ENCODE data around the gene DPT.

The DPT gene

DNA sequence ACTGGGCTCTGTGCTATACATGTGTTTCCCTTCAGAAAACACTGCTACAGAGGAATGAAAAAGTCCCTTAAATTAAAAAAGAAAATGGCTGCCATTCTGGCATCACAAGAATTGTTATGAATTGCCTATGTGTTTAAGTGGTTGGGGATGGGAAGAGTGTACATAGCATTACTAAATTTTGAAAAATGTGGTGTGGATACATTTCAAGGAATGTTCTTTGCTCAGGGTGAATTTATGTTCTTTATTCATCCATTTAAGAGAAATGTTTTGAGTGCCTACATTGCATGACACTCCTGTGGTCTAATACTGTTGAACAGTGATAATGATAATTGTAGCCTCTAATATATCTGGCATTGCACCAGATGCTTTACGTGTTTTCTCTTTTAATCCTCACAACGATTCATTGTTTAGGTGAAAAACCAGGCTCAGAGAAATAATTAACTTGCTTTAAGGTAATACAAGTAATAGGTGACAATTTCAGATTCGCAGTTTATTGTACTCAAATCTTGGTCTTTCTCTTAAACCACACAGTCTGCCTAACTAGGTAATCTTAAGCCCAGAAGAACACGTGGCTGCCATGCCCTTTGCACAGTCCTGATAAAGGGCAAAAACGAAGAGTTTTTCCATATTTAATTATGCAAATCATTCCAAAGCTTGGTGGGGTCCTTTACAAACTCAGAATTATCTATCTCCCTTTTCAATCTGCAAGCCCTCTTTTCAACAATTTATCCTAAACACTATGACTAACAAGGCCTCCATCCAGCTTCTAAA is 31.5 kb downstream of the DPT start:
- DNase-seq = no peak

DNA sequence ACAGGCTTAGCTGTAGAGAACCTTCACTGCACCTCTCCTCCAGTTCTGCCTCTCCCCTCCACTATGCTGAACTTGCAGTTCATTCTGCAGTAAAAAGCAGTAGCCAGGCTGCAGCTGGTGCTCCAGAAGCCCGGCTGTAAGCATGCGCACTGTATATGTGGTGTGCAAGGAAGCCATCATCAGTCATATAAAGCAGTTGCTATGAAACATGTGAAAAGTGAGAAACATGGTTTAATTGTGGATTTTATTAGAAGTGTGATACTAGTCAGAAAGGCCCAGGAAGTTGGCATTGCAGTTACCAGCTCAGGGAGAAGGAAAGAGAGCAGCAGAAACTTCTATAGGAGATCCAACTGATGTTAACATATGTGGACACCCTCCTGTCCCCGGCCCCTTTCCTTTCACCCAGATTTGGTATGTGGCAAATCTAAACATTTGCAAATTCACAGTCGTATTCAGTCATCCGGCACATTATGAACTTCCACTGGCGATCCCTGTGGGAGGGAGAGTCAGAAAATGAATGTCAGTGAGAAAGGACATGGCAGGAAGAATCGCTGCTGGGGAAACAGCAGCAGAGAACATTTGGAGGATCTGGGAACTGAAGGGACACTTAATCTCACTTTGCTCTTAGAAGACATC is 32.8 kb downstream of the DPT start:
- no peak for DNase-seq

DNA sequence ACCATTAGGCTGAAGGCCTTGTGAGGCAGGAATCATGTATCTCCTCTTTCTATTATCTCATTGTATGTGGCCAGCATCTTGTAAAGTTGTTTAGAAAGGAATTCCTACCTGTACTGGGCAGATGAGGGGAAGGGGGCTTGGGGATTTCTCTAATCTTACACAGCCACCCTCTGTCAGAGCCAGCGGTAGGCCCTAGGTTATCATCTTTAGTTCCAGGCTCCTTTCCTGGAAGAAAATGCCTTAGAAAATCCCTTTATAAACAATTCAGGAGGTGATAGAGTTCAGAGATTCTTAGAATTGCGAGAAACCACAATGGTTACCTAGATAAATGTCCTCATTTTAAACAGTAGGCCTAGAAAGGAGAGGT is 35.2 kb downstream of the DPT start:
- DNase-seq = no peak

- no peak for DNase-seq
These were observed 35.7 kb downstream of the DPT start for GRCh38 chr1:168693197-168693871.

GRCh38 chr1:168692472-168692871 is 36.5 kb downstream of the DPT start:
- no peak for DNase-seq

DNA sequence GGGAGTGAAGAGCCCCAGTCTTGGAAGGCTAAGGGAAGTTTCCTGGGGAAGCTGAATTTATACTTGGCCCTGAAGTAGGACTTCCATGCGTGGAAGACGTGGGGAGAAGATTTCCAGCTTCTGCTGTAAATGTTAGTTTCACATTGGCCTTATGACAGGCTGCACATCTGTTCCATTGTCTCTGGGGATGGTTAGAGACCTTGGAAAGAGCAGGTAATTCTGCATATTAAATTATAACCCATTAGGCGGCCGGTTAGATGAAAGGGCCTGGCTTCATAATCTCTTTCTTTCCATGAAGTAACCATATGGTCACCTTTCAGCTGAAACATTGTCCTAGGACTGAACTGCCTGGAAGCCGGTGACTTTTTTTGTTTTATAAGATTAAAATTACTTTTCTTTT is 37.5 kb downstream of the DPT start:
- DNase-seq = no peak

DNA sequence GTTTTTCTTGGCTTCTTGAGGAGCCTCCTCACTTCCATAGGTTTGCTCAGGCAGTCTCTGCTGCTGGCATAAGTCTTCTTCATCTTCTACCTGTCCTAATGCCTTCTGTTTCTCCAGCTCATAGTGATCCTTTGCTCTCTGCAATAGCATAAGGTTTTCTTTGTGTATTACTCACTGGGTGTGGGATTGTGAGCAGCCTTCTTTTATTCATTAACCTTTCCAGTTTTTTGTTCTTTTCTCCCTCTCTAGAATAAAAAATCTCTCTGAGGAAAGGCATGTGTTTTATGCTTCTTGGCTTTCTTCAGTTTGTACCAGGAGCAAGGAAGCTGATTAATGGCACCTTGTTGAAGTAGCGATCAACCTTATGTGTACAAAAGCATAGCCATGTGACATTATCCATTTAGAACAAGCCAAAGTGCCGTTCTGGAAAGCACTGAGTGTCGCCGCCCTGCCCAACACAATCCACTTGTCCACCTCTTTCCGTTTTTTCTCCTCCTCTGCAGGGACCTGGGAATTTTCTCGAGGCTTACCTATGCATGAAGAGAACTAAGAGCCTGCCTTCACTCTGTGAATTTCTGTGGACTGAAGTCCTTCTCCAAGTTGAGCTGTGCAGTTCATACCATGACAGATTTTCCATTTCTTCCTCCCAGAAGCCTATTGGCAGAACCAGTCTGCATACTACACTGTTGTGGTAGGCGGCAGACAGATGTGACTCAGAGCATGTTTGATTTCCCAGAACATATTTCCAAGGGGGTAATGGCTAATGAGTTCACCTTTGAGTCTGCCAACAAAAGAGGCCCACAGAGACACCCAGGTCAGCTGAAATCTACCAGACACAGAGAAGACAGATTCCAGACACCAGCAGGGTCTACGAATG is 39.0 kb downstream of the DPT start:
- no peak for DNase-seq

DNA sequence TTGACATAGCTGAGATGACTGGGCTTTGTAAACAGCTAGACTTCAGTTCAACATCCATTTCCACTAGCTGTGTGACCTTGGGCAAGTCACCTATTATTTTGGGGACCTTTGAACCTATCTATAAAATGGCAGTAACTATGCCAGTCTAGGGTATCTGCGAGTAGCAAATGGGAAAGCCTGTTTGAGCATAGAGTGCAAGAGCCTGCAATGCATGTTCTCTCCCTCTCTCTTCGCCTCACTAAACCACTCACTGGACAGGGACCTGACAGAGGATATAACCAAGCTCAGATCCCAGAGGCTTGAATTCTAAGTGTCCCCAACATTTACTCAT is 39.7 kb downstream of the DPT start:
- DNase-seq = no peak

GRCh38 chr1:168688644-168689326 is 40.2 kb downstream of the DPT start:
- DNase-seq = no peak

GRCh38 chr1:168687816-168688215 is 41.2 kb downstream of the DPT start:
- no peak for DNase-seq

GRCh38 chr1:168686666-168687065 is 42.3 kb downstream of the DPT start:
- no peak for DNase-seq

DNA sequence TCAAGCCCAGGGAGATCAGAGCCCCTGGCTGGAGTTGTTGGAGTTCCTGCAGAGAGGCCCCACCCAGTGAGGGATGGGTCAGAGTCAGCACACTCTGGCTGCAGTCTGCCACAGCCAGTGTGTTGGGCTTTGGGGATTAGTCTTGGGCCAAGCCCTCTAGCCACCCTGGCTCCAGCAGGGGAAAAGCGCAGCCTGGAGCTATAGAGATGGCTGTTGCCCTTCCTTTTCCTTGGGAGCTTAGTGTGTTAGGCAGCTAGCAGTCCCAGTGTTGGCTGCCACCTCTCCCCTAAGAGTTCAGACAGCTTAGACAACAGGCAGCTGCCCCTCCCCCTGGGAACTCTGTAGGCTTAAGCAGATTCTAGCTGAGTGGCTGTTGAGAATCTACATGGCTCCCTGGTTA is 45.1 kb downstream of the DPT start:
- DNase-seq = no peak

DNA sequence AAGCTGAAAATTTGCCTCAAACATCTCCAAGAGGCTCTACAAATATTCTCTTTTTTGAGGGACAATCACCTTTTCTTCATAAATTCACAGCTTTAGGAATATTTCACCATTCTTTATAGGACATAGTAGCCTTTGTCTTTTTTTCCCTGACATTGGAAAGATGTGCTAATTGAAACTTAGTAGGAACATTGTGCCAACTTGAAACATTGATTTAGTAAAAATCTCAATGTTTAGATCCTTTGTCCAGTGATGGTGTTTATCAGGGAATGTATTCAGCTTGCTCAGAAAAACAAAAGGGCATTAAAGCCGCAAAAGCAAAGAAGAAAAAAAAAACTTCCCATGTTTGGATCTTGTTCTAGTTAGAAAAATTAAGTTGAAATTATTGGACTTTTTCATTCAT is 52.1 kb downstream of the DPT start:
- no peak for DNase-seq

DNA sequence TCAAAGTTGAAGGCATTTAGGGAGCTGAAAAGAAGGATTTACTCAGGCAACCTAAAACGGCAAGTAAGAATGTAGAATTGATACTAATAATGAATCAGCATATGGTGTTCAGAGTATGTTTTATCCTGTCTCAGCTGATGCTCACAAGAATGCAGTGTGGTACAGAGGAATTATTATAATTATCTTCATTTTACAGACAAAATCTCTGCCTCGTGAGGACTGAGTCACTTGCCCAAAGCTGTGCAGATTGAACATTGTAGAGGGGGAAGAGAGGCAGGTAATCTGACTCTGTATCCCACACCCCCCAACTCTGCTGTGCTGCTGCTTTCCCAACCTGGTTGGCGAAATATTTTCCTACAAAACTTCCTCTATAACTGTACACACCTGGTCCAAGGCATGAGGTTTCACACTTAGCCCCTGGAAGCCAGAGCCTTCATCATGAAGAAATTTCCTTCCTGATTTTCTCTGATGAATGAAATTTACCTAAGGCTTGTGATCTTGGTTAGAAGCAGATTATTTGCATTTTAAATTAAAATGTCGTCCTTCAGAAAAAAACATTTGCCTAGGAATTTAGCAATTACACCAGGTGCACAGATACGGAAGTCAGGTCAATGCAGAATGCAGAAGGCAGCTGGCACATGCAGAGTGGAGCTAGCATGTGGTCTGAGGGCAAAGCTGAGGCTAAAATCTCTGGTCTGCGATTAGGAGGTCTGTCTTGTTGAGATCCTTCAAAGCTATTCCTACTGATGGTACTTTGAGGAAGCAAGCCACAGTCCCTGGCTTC is 52.8 kb downstream of the DPT start:
- DNase-seq = no peak

- no peak for DNase-seq
These were observed 54.9 kb downstream of the DPT start for GRCh38 chr1:168673974-168674683.

- DNase-seq = no peak
These were observed 56.7 kb downstream of the DPT start for GRCh38 chr1:168672278-168672677.

GRCh38 chr1:168671782-168672181 is 57.2 kb downstream of the DPT start:
- DNase-seq = no peak

DNA sequence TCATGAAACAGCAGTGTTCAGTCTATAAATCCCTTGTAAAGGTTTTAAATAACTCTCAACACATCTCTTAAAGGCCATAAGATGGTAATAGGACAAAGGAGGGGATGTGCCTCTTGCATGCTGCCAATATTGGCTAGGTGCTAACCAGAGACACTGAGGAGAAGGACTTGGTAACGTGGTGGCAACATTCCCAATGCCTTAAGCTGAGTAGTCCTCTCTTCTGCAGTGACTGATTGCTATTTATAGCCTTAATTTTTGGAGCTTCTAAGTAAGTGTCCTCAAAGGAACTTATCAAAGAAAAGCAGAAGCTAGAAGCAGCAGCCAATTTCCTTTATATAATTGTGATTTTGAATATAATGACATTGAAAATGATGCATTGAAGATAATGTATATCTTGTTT is 63.0 kb downstream of the DPT start:
- no peak for DNase-seq

DNA sequence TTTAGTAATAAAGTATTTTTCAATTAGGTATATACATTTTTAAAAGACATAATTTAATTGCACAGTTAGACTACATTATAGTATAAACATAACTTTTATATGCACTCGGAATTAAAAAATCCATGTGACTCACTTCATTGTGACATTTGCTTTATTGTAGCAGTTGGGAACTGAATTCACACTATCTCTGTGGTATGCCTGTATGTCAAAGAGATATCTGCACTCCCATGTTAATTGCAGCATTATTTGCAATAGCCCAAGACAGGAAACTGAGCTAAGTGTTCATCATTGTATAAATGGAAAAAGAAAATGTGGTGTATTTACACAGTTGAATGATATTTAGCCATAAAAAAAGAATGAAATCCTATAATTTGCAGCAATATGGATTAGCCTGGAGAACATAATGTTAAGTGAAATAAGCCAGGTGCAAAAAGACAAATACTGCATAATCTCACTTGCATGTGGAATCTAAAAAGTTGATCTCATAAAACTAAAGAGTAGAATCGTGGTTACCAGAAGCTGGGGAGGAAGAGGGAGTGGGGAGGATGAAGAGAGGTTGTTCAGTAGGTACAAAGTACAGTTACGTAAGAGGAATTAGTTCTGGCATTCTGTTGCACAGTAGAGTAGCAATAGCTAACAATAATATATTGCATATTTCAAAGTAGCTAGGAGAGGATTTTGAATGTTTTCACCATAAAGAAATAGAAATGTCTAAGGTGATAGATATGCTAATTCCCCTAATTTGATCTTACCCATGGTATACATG is 64.8 kb downstream of the DPT start:
- no peak for DNase-seq

DNA sequence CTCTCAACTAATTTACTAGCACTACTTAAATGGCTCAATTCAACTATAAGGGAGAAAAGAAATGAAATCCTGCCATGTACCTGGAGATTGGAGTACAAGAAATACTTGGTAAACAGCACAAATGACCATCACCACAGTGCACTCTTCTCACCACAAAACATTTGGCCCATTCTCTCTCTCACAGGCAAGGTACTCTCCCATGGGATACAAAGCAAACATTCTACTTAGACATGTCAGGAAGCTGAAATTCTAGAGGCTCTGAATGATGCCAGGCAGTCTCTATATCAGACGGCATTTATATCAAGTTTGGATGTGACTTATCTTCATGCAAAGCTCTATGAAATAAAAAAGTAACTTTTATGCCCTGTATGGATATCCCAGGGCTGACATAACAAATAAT is 72.5 kb downstream of the DPT start:
- DNase-seq = no peak

All from 8988T (cell line).